ENCODE results near the gene PGAP3. TPM values are rescaled to one million over a fixed set of nuclear protein-coding genes. Genes with fewer than 3 reads are reported as not detected.

The PGAP3 gene
- total and polyA plus RNA-seq, 2 of the 4 experiments (the other 2 are of a cell fraction): 4.3 to 9.8 TPM

- TF ChIP-seq, protein P1, sequence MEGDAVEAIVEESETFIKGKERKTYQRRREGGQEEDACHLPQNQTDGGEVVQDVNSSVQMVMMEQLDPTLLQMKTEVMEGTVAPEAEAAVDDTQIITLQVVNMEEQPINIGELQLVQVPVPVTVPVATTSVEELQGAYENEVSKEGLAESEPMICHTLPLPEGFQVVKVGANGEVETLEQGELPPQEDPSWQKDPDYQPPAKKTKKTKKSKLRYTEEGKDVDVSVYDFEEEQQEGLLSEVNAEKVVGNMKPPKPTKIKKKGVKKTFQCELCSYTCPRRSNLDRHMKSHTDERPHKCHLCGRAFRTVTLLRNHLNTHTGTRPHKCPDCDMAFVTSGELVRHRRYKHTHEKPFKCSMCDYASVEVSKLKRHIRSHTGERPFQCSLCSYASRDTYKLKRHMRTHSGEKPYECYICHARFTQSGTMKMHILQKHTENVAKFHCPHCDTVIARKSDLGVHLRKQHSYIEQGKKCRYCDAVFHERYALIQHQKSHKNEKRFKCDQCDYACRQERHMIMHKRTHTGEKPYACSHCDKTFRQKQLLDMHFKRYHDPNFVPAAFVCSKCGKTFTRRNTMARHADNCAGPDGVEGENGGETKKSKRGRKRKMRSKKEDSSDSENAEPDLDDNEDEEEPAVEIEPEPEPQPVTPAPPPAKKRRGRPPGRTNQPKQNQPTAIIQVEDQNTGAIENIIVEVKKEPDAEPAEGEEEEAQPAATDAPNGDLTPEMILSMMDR (conservative IDR thresholded peaks at IDR 0.05; ENCODE audit: low read depth, low read length): no peak
- in situ Hi-C loops (cut with MboI; ENCODE audit: low sequenced_read_pairs) (no loop called here), dilution Hi-C loops (cut with HindIII; ENCODE audit: low sequenced_read_pairs, unreplicated experiment) (no loop called here), intact Hi-C loops (cut with micrococcal nuclease) (no loop called here)
- peak overlapping the region; percentile 61 for H2AK5ac ChIP-seq (ENCODE audit: low read depth, low read length)
- H4K8ac ChIP-seq (ENCODE audit: low read depth in 2 of 2, low read length in 2 of 2): no peak overlapping the region
- H2BK120ac ChIP-seq (ENCODE audit: low read depth, low read length): no peak overlapping the region
- no peak overlapping the region for H4K91ac ChIP-seq (ENCODE audit: insufficient read depth, low read depth, low read length)
- H3K27me3 ChIP-seq (ENCODE audit: control insufficient read depth, insufficient read depth, low read length): no peaks in the 10 kb centered on the region
- ChIA-PET POLR2A (ENCODE audit: unreplicated experiment) (no interaction called here), CTCF (no interaction called here)
- no peak overlapping the region for H4K5ac ChIP-seq (ENCODE audit: low read depth, low read length)
- peaks cover 20% of the 10 kb centered on the region for H3K9me1 ChIP-seq (ENCODE audit: insufficient read depth, low read length)
- H3K79me1 ChIP-seq (ENCODE audit: low read depth in 1 of 2, low read length in 2 of 2): peaks cover 0 to 69% of the 10 kb centered on the region in 2 experiments; a peak in 3 of 4 replicates
- no peak overlapping the region for H2BK15ac ChIP-seq (ENCODE audit: low read depth, low read length)
- peaks cover 54% of the 10 kb centered on the region for H4K20me1 ChIP-seq (ENCODE audit: insufficient read depth, low read length)
- H3K9me3 ChIP-seq (ENCODE audit: control insufficient read depth, insufficient read depth, low read length): no peaks in the 10 kb centered on the region
- peak overlapping the region; percentile 99; the same call in 1 of the 2 replicates for H3K4me2 ChIP-seq (ENCODE audit: low read depth, low read length)
- no peak overlapping the region for H3K27ac ChIP-seq (ENCODE audit: insufficient read depth, low read length)
- H2AFZ ChIP-seq (replicated peaks; ENCODE audit: low read length, poor library complexity): peak overlapping the region; percentile 73
- no peak overlapping the region for H3K9ac ChIP-seq (ENCODE audit: low read depth, low read length)
- H3K18ac ChIP-seq (ENCODE audit: low read depth, low read length): no peak overlapping the region
- H3K23ac ChIP-seq (ENCODE audit: low read depth, low read length): peak overlapping the region; percentile 39
- BruUV-seq (replicated peaks): no TSS peak
- H3K36me3 ChIP-seq (ENCODE audit: control insufficient read depth, insufficient read depth, low read length): peaks cover under 1% of the 10 kb centered on the region; the same call in 1 of the 2 replicates
- H3K14ac ChIP-seq (replicated peaks; ENCODE audit: low read depth, low read length): peak overlapping the region; percentile 28; the same call in 1 of the 2 replicates
- no peak overlapping the region for H3K4me3 ChIP-seq (ENCODE audit: insufficient read depth, low read depth, low read length)
- H2BK5ac ChIP-seq (ENCODE audit: low read depth, low read length, poor library complexity, severe bottlenecking): no peak overlapping the region
- H3K4ac ChIP-seq (ENCODE audit: low read depth, low read length): peak overlapping the region; percentile 38; the same call in 1 of the 2 replicates
- peaks cover 21% of the 10 kb centered on the region for H3K4me1 ChIP-seq (ENCODE audit: control insufficient read depth, insufficient read depth, low read length)
- peak overlapping the region; percentile 65 for H2AK9ac ChIP-seq (replicated peaks; ENCODE audit: low read depth, low read length, poor library complexity)
- no peak overlapping the region for H3K56ac ChIP-seq (ENCODE audit: extremely low read depth, insufficient read depth, low read length)
- no peak overlapping the region for H2BK20ac ChIP-seq (ENCODE audit: low read depth, low read length)
- no CpG with 5 or more reads among the region's 4 CpGs for WGBS, 2 experiments (ENCODE audit: extremely low coverage in 2 of 2, insufficient read length in 1 of 2)
- ATAC-seq (ENCODE audit: low read depth): no peak
- no peak for DNase-seq
These were observed 14.0 kb upstream of the PGAP3 start for GRCh38 chr17:39701784-39702422.

All from IMR-90 (cell line).